Measurements from ENCODE around the gene PHF1. TPM values are rescaled to one million over a fixed set of nuclear protein-coding genes. Genes with fewer than 3 reads are reported as not detected.
"Not testable (repeated sequence)": the region's sequence is repeated elsewhere in the genome, so short reads cannot be mapped to it uniquely, and the experiment has no call there.

Gene PHF1
- total RNA-seq, 1 experiment from 2014 or later: 49.7 TPM

GRCh38 chr6:33391278-33391921 lies 19.4 kb upstream of the PHF1 start, which contains the start of gene KIFC1:
Gene KIFC1, plus strand, starts transcription at chr6:33391823. Its CDS starts 163 bp downstream, at chr6:33391986.
- DNase-seq (ENCODE audit: low read depth): peak; percentile 100

GRCh38 chr6:33391922-33392594 lies 18.8 kb upstream of the PHF1 start:
- DNase-seq (ENCODE audit: low read depth): peak; percentile 52

GRCh38 chr6:33392595-33392948 lies 18.2 kb upstream of the PHF1 start:
- peak; percentile 56 for DNase-seq (ENCODE audit: low read depth)

GRCh38 chr6:33392979-33393378 lies 17.8 kb upstream of the PHF1 start:
- DNase-seq (ENCODE audit: low read depth): no peak

GRCh38 chr6:33397541-33397940 lies 13.3 kb upstream of the PHF1 start:
- DNase-seq (ENCODE audit: low read depth): no peak

- DNase-seq (ENCODE audit: low read depth): not testable (repeated sequence)
These were observed 12.2 kb upstream of the PHF1 start for GRCh38 chr6:33398601-33399000.

GRCh38 chr6:33399881-33400280 lies 10.9 kb upstream of the PHF1 start:
- DNase-seq (ENCODE audit: low read depth): not testable (repeated sequence)

GRCh38 chr6:33404884-33405283 lies 5.9 kb upstream of the PHF1 start:
- DNase-seq (ENCODE audit: low read depth): no peak

GRCh38 chr6:33405386-33405940 lies 5.4 kb upstream of the PHF1 start:
- no peak for DNase-seq (ENCODE audit: low read depth)

GRCh38 chr6:33406126-33406525 lies 4.7 kb upstream of the PHF1 start:
- DNase-seq (ENCODE audit: low read depth): no peak

GRCh38 chr6:33407132-33407718 lies 3.6 kb upstream of the PHF1 start:
- DNase-seq (ENCODE audit: low read depth): peak; percentile 52

GRCh38 chr6:33410050-33410710 lies 634 bp upstream of the PHF1 start:
- DNase-seq (ENCODE audit: low read depth): peak; percentile 97

- DNase-seq (ENCODE audit: low read depth): no peak
These were observed 805 bp downstream of the PHF1 start for GRCh38 chr6:33411632-33412005.

GRCh38 chr6:33412140-33413009 lies 1.6 kb downstream of the PHF1 start:
- DNase-seq (ENCODE audit: low read depth): no peak

- DNase-seq (ENCODE audit: low read depth): no peak
These were observed 2.7 kb downstream of the PHF1 start for GRCh38 chr6:33413241-33414120.

GRCh38 chr6:33414592-33415271 lies 3.9 kb downstream of the PHF1 start:
- no peak for DNase-seq (ENCODE audit: low read depth)

- no peak for DNase-seq (ENCODE audit: low read depth)
These were observed 5.0 kb downstream of the PHF1 start for GRCh38 chr6:33415831-33416230.

GRCh38 chr6:33416386-33417127 lies 5.7 kb downstream of the PHF1 start:
- DNase-seq (ENCODE audit: low read depth): no peak

All from LHCN-M2 (cell line).